NCI-H1417 (cell line): ENCODE results near the gene THBS1.

Experiments
- DNase-seq, 3 experiments: peaks; one replicate each; lab custom pipeline; 2025; lab: John Stamatoyannopoulos, UW

Gene THBS1

GRCh38 chr15:39608185-39609139 is 27.6 kb downstream of the THBS1 start:
- DNase-seq = no peak

- DNase-seq = no peak
Measured at GRCh38 chr15:39609166-39609916, 28.5 kb downstream of the THBS1 start.

- DNase-seq = no peak
Measured at GRCh38 chr15:39610665-39611064, 29.8 kb downstream of the THBS1 start.

- no peak for DNase-seq
Measured at GRCh38 chr15:39613271-39613670, 32.4 kb downstream of the THBS1 start.

GRCh38 chr15:39613861-39614260 is 33.0 kb downstream of the THBS1 start:
- DNase-seq = no peak

- DNase-seq = no peak
Measured at GRCh38 chr15:39616731-39617455, 36.0 kb downstream of the THBS1 start.

- no peak for DNase-seq
Measured at GRCh38 chr15:39618063-39618823, 37.4 kb downstream of the THBS1 start.

GRCh38 chr15:39621210-39621609 is 40.3 kb downstream of the THBS1 start:
- peak in 1 of 3 experiments; percentile 38 for DNase-seq

GRCh38 chr15:39621976-39622375 is 41.1 kb downstream of the THBS1 start:
- DNase-seq = no peak

- peak in 1 of 3 experiments; percentile 34 for DNase-seq
Measured at GRCh38 chr15:39622660-39623516, 42.0 kb downstream of the THBS1 start.

GRCh38 chr15:39623529-39623931 is 42.7 kb downstream of the THBS1 start:
- DNase-seq = no peak

- DNase-seq = no peak
Measured at GRCh38 chr15:39624806-39625205, 43.9 kb downstream of the THBS1 start.

- DNase-seq = no peak
Measured at GRCh38 chr15:39625451-39625850, 44.6 kb downstream of the THBS1 start.

- DNase-seq = no peak
Measured at GRCh38 chr15:39625856-39626255, 45.0 kb downstream of the THBS1 start.

GRCh38 chr15:39627451-39628143 is 46.7 kb downstream of the THBS1 start:
- DNase-seq = no peak

- no peak for DNase-seq
Measured at GRCh38 chr15:39628144-39628508, 47.2 kb downstream of the THBS1 start.

GRCh38 chr15:39628546-39629257 is 47.8 kb downstream of the THBS1 start:
- no peak for DNase-seq

- no peak for DNase-seq
Measured at GRCh38 chr15:39629371-39629770, 48.5 kb downstream of the THBS1 start.

GRCh38 chr15:39629906-39630305 is 49.0 kb downstream of the THBS1 start:
- peak in 2 of 3 experiments; percentile 12 to 40 for DNase-seq
